Liver (tissue), 3 donors: ENCODE data around the gene WIF1.

Experiments used
- GABPA ChIP-seq, 2 donors: IDR thresholded peaks in 1 of 2; conservative IDR thresholded peaks in 1 of 2; 2 replicates each; pipeline ENCODE4 v1.6.1; 2016; ENCODE audit warnings: antibody characterized with exemption in 2 of 2, mild to moderate bottlenecking in 1 of 2, moderate library complexity in 1 of 2
- RAD21 ChIP-seq, 2 donors: IDR thresholded peaks; 2 replicates each; pipeline ENCODE4 v1.6.1; 2016; ENCODE audit warnings: antibody characterized with exemption in 2 of 2, mild to moderate bottlenecking in 2 of 2
- REST ChIP-seq: IDR thresholded peaks from 2 replicates; pipeline ENCODE4 v1.6.1; 2016; ENCODE audit warnings: antibody characterized with exemption, mild to moderate bottlenecking
- SP1 ChIP-seq: IDR thresholded peaks from 2 replicates; pipeline ENCODE4 v1.6.1; 2018; ENCODE audit warnings: antibody characterized with exemption, mild to moderate bottlenecking
- TAF1 ChIP-seq: conservative IDR thresholded peaks from 2 replicates; pipeline ENCODE4 v1.6.1; 2016; ENCODE audit warnings: antibody characterized with exemption, mild to moderate bottlenecking
- TF ChIP-seq, protein P1 (sequence below): fragments of 150-350 bp; IDR thresholded peaks from 2 replicates; pipeline ENCODE4 v1.5.1; 2017; ENCODE audit warnings: improper control_type of control experiment, low read depth, low read length; ENCODE audit not compliant: missing input control
- donor health status: healthy.
- donor health status: healthy.

GRCh38 chr12:65010437-65010836, 110.7 kb downstream of the WIF1 start:
- TF ChIP-seq, protein P1, sequence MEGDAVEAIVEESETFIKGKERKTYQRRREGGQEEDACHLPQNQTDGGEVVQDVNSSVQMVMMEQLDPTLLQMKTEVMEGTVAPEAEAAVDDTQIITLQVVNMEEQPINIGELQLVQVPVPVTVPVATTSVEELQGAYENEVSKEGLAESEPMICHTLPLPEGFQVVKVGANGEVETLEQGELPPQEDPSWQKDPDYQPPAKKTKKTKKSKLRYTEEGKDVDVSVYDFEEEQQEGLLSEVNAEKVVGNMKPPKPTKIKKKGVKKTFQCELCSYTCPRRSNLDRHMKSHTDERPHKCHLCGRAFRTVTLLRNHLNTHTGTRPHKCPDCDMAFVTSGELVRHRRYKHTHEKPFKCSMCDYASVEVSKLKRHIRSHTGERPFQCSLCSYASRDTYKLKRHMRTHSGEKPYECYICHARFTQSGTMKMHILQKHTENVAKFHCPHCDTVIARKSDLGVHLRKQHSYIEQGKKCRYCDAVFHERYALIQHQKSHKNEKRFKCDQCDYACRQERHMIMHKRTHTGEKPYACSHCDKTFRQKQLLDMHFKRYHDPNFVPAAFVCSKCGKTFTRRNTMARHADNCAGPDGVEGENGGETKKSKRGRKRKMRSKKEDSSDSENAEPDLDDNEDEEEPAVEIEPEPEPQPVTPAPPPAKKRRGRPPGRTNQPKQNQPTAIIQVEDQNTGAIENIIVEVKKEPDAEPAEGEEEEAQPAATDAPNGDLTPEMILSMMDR = no peak
- TF ChIP-seq SP1 (no peak), GABPA (IDR thresholded peaks at IDR 0.05 in 1 of 2, conservative IDR thresholded peaks at IDR 0.05 in 1 of 2) (no peak), RAD21 (IDR thresholded peaks at IDR 0.05) (no peak), TAF1 (no peak), REST (no peak)
